ENCODE results near the gene GLIPR1L1. TPM values are rescaled to one million over a fixed set of nuclear protein-coding genes. Genes with fewer than 3 reads are reported as not detected.

GLIPR1L1 gene
- total RNA-seq, 4 donors from 2014 or later: not detected

GRCh38 chr12:75311369-75311768 is 23.1 kb upstream of the GLIPR1L1 start:
- 78% methylated on average over 3 of the region's 3 CpGs for WGBS
- Histone ChIP-seq H3K4me3 (no peak overlapping the region), H3K4me1 (no peaks in the 10 kb centered on the region), H3K27ac (replicated peaks in 1 of 4) (no peak overlapping the region), H3K9me3 (no peaks in the 10 kb centered on the region), H3K36me3 (peaks cover 0 to 7% (median 0%) of the 10 kb centered on the region in 4 donors), H3K27me3 (no peaks in the 10 kb centered on the region)
- no peak for DNase-seq (ENCODE audit: extremely low spot score)
- TF ChIP-seq POLR2AphosphoS5 (IDR thresholded peaks at IDR 0.05) (no peak), CTCF (IDR thresholded peaks at IDR 0.05) (no peak), EP300 (IDR thresholded peaks at IDR 0.05) (no peak), POLR2A (IDR thresholded peaks at IDR 0.05; ENCODE audit: low read depth) (no peak)
- intact Hi-C loops (cut with DNase I): no loop called here

- H3K36me3 ChIP-seq: peaks cover 0 to 7% (median 0%) of the 10 kb centered on the region in 4 donors
- no peak overlapping the region for H3K27ac ChIP-seq (replicated peaks in 1 of 4)
- no peaks in the 10 kb centered on the region for H3K27me3 ChIP-seq
- H3K9me3 ChIP-seq: no peaks in the 10 kb centered on the region
- TF ChIP-seq POLR2A (IDR thresholded peaks at IDR 0.05; ENCODE audit: low read depth) (no peak), POLR2AphosphoS5 (IDR thresholded peaks at IDR 0.05) (no peak), EP300 (IDR thresholded peaks at IDR 0.05) (no peak), CTCF (IDR thresholded peaks at IDR 0.05) (no peak)
- DNase-seq (ENCODE audit: extremely low spot score): no peak
- no peaks in the 10 kb centered on the region for H3K4me1 ChIP-seq
- intact Hi-C loops (cut with DNase I): no loop called here
- H3K4me3 ChIP-seq: no peak overlapping the region
These were observed 19.0 kb upstream of the GLIPR1L1 start for GRCh38 chr12:75315518-75315917.

- 91% methylated on average over 3 of the region's 3 CpGs for WGBS
- H3K36me3 ChIP-seq: no peaks in the 10 kb centered on the region
- H3K9me3 ChIP-seq: no peaks in the 10 kb centered on the region
- intact Hi-C loops (cut with DNase I): no loop called here
- no peak overlapping the region for H3K27ac ChIP-seq (replicated peaks in 1 of 4)
- no peaks in the 10 kb centered on the region for H3K27me3 ChIP-seq
- H3K4me3 ChIP-seq: no peak overlapping the region
- H3K4me1 ChIP-seq: no peaks in the 10 kb centered on the region
- DNase-seq (ENCODE audit: extremely low spot score): no peak
- TF ChIP-seq EP300 (IDR thresholded peaks at IDR 0.05): no peak
These were observed 16.7 kb upstream of the GLIPR1L1 start for GRCh38 chr12:75317784-75318183.

GRCh38 chr12:75322464-75322863 is 12.0 kb upstream of the GLIPR1L1 start:
- Histone ChIP-seq H3K9me3 (no peaks in the 10 kb centered on the region), H3K27ac (replicated peaks in 1 of 4) (no peak overlapping the region), H3K36me3 (no peaks in the 10 kb centered on the region), H3K4me3 (no peak overlapping the region), H3K4me1 (no peaks in the 10 kb centered on the region), H3K27me3 (no peaks in the 10 kb centered on the region)
- intact Hi-C loops (cut with DNase I): no loop called here
- 0% methylated on average over 1 of the region's 1 CpG for WGBS
- TF ChIP-seq POLR2A (IDR thresholded peaks at IDR 0.05; ENCODE audit: low read depth) (no peak), CTCF (IDR thresholded peaks at IDR 0.05) (no peak), POLR2AphosphoS5 (IDR thresholded peaks at IDR 0.05) (no peak), EP300 (IDR thresholded peaks at IDR 0.05) (no peak)
- DNase-seq (ENCODE audit: extremely low spot score): no peak

- H3K27ac ChIP-seq (replicated peaks in 1 of 4): no peak overlapping the region
- H3K4me1 ChIP-seq: no peaks in the 10 kb centered on the region
- intact Hi-C loops (cut with DNase I): no loop called here
- no peaks in the 10 kb centered on the region for H3K36me3 ChIP-seq
- no peaks in the 10 kb centered on the region for H3K9me3 ChIP-seq
- WGBS: 91% methylated on average over 3 of the region's 3 CpGs
- no peaks in the 10 kb centered on the region for H3K27me3 ChIP-seq
- TF ChIP-seq EP300 (IDR thresholded peaks at IDR 0.05): no peak
- no peak for TF ChIP-seq POLR2A (IDR thresholded peaks at IDR 0.05; ENCODE audit: low read depth)
- TF ChIP-seq CTCF (IDR thresholded peaks at IDR 0.05): no peak
- no peak for DNase-seq (ENCODE audit: extremely low spot score)
- no peak overlapping the region for H3K4me3 ChIP-seq
These were observed 10.8 kb upstream of the GLIPR1L1 start for GRCh38 chr12:75323663-75324062.
